Stomach (tissue), 4 donors: ENCODE measurements around the gene TBCD.

ENCODE experiments used
- EP300 ChIP-seq: sonication (generic); formaldehyde crosslinking; IDR thresholded peaks from one replicate; pipeline ENCODE4 v1.6.1; 2017; ENCODE audit warnings: antibody characterized with exemption
- POLR2A ChIP-seq, 4 donors: fragments of 450-650 bp; IDR thresholded peaks; one replicate each; pipeline ENCODE4 v1.6.1; 2016; ENCODE audit warnings: antibody characterized with exemption in 4 of 4, control low read depth in 2 of 4, mild to moderate bottlenecking in 1 of 4, moderate library complexity in 1 of 4
- TF ChIP-seq, protein P1 (sequence below), 7 experiments: fragments of 450-650 bp in 4 of 7; fragments of 200-600 bp in 3 of 7; sonication (generic) in 3 of 7; IDR thresholded peaks; one replicate each; pipeline ENCODE4 v1.5.1; 2016 to 2019; ENCODE audit warnings: antibody characterized with exemption in 7 of 7, control low read depth in 2 of 7, mild to moderate bottlenecking in 1 of 7

DNA sequence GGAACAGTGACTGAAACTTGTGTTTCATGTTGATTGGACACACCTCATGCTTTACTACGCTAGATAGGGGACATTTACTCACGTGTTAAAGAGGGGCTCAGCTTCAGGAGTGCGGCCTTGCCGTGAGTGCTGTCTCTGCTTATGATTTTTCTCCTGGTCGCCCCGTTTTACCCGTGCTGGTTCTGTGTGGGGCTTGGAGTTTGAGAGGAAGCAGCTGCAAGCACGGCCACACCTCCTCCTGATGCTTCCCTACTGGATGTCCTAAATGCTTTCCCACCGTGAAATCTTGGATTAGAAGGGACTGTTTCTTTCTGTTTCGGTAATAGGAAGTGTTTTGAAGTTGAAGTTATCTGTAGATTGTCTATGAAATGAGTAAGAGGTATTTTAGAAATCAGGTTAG, 141.9 kb downstream of the TBCD start:
- TF ChIP-seq, protein P1, sequence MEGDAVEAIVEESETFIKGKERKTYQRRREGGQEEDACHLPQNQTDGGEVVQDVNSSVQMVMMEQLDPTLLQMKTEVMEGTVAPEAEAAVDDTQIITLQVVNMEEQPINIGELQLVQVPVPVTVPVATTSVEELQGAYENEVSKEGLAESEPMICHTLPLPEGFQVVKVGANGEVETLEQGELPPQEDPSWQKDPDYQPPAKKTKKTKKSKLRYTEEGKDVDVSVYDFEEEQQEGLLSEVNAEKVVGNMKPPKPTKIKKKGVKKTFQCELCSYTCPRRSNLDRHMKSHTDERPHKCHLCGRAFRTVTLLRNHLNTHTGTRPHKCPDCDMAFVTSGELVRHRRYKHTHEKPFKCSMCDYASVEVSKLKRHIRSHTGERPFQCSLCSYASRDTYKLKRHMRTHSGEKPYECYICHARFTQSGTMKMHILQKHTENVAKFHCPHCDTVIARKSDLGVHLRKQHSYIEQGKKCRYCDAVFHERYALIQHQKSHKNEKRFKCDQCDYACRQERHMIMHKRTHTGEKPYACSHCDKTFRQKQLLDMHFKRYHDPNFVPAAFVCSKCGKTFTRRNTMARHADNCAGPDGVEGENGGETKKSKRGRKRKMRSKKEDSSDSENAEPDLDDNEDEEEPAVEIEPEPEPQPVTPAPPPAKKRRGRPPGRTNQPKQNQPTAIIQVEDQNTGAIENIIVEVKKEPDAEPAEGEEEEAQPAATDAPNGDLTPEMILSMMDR (IDR thresholded peaks at IDR 0.05), result no peak
- TF ChIP-seq POLR2A (IDR thresholded peaks at IDR 0.05) (no peak), EP300 (no peak)
